Measurements from ENCODE around the gene LCNL1.

LCNL1 gene

GRCh38 chr9:137023583-137023991 is 40.8 kb downstream of the LCNL1 start:
- no peak for DNase-seq (ENCODE audit: low read depth in 2 of 2)
- TF ChIP-seq CTCF (IDR thresholded peaks at IDR 0.05; ENCODE audit: low read depth, low read length) = no peak
- no peak overlapping the region for H3K4me3 ChIP-seq (replicated peaks in 1 of 2; ENCODE audit: low read depth in 2 of 2, low read length in 2 of 2)

- no peak overlapping the region for H3K4me3 ChIP-seq (replicated peaks in 1 of 2; ENCODE audit: low read depth in 2 of 2, low read length in 2 of 2)
- no peak for TF ChIP-seq CTCF (IDR thresholded peaks at IDR 0.05; ENCODE audit: low read depth, low read length)
- DNase-seq (ENCODE audit: low read depth in 2 of 2) = no peak
These were observed 42.7 kb downstream of the LCNL1 start for GRCh38 chr9:137025517-137025966.

DNA sequence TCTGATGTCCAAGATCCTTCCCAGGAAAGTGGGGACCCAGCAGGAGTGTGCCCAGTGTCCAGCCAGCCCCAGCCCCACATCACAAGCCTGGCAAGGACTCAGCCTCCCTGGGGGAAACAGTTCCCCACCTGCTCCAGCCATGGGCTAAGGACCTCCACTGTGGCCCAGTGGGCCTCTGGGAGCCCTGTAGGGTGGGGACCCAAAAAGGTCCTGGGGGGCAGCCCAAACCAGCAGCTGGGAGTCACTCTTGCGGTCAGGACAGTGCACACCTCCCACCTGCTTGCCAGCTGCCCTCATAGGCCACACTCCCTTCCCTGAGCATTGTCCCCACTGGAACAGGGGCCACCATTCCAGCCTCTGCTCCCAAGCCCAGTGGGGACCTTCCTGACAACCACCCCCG is 43.6 kb downstream of the LCNL1 start:
- no peak for DNase-seq (ENCODE audit: low read depth in 2 of 2)
- H3K4me3 ChIP-seq (replicated peaks in 1 of 2; ENCODE audit: low read depth in 2 of 2, low read length in 2 of 2) = no peak overlapping the region
- TF ChIP-seq CTCF (IDR thresholded peaks at IDR 0.05; ENCODE audit: low read depth, low read length) = no peak

GRCh38 chr9:137026828-137027227 is 44.0 kb downstream of the LCNL1 start:
- H3K4me3 ChIP-seq (replicated peaks in 1 of 2; ENCODE audit: low read depth in 2 of 2, low read length in 2 of 2) = no peak overlapping the region
- TF ChIP-seq CTCF (IDR thresholded peaks at IDR 0.05; ENCODE audit: low read depth, low read length) = no peak
- no peak for DNase-seq (ENCODE audit: low read depth in 2 of 2)

- no peak for TF ChIP-seq CTCF (IDR thresholded peaks at IDR 0.05; ENCODE audit: low read depth, low read length)
- no peak for DNase-seq (ENCODE audit: low read depth in 2 of 2)
- peak within 1 kb of the TSS; percentile 49 to 53 for H3K4me3 ChIP-seq (replicated peaks in 1 of 2; ENCODE audit: low read depth in 2 of 2, low read length in 2 of 2)
These were observed 44.8 kb downstream of the LCNL1 start, which contains the start of gene ABCA2 for GRCh38 chr9:137027369-137028262. Gene ABCA2 (minus strand): TSS chr9:137028237. CDS start chr9:137028140, 97 bp downstream.

GRCh38 chr9:137028263-137029057 is 45.7 kb downstream of the LCNL1 start:
- DNase-seq (ENCODE audit: low read depth in 2 of 2) = peak; percentile 26 to 35
- H3K4me3 ChIP-seq (replicated peaks in 1 of 2; ENCODE audit: low read depth in 2 of 2, low read length in 2 of 2) = peak overlapping the region; percentile 49 to 53
- peak; percentile 56 for TF ChIP-seq CTCF (IDR thresholded peaks at IDR 0.05; ENCODE audit: low read depth, low read length)
